ENCODE measurements around the gene PDCD1LG2.

DNA sequence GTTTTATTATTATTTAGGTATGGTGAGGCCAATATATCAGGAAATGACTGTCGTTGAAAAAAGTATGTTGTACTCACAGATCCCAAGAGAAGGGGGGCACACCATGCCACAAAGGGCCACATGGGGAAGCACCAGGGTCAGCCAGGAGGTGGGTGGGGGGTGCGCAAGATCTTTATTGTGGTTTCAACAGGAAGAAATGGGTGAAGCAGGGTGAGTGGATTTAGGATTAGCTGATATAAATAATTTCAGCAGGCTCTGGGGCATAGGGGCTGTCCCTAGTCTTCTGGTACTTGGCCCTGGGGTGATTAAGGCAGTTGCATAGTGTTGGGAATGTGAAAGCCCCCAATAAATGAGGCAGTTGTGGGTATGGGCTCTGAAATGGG, 8.6 kb downstream of the PDCD1LG2 start:
- TF ChIP-seq, protein P1, sequence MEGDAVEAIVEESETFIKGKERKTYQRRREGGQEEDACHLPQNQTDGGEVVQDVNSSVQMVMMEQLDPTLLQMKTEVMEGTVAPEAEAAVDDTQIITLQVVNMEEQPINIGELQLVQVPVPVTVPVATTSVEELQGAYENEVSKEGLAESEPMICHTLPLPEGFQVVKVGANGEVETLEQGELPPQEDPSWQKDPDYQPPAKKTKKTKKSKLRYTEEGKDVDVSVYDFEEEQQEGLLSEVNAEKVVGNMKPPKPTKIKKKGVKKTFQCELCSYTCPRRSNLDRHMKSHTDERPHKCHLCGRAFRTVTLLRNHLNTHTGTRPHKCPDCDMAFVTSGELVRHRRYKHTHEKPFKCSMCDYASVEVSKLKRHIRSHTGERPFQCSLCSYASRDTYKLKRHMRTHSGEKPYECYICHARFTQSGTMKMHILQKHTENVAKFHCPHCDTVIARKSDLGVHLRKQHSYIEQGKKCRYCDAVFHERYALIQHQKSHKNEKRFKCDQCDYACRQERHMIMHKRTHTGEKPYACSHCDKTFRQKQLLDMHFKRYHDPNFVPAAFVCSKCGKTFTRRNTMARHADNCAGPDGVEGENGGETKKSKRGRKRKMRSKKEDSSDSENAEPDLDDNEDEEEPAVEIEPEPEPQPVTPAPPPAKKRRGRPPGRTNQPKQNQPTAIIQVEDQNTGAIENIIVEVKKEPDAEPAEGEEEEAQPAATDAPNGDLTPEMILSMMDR (IDR thresholded peaks at IDR 0.05), result no peak
- no peak for TF ChIP-seq POLR2AphosphoS5 (IDR thresholded peaks at IDR 0.05)

Measured in gastroesophageal sphincter (tissue), 3 donors.